Activated T-helper 2 cell treated with anti-CD3 and anti-CD28 coated beads, Interferon-gamma antibody, Interleukin-2, Interleukin-4, amounts not matched to agents 10 μg/mL and 5 μg/mL and 100 μg/mL, durations not matched to agents 14 hours and 24 hours and 36 hours (primary cell): ENCODE data around the gene PHYKPL. TPM values are rescaled to one million over a fixed set of nuclear protein-coding genes. Genes with fewer than 3 reads are reported as not detected.

Experiments used
- DNase-seq: peaks from one replicate; pipeline ENCODE4 v3.0.0; 2021; ENCODE audit warnings: low spot score
- H3K27ac Mint-ChIP-seq: one replicate; pipeline ENCODE4 v1.8.0; 2021; ENCODE audit warnings: mixed read lengths
- H3K27me3 Mint-ChIP-seq: one replicate; pipeline ENCODE4 v1.8.0; 2021; ENCODE audit warnings: low read depth, mixed read lengths
- H3K36me3 Mint-ChIP-seq: one replicate; pipeline ENCODE4 v1.8.0; 2021; ENCODE audit warnings: low read depth, mixed read lengths
- H3K4me1 Mint-ChIP-seq: one replicate; pipeline ENCODE4 v1.8.0; 2021; ENCODE audit warnings: low read depth, mixed read lengths
- H3K4me3 Mint-ChIP-seq: one replicate; pipeline ENCODE4 v1.8.0; 2021; ENCODE audit warnings: low read depth, mild to moderate bottlenecking, moderate library complexity, mixed read lengths
- H3K9me3 Mint-ChIP-seq: one replicate; pipeline ENCODE4 v1.8.0; 2021; ENCODE audit warnings: mixed read lengths
- intact Hi-C: fragments of 100-400 bp; cut with micrococcal nuclease; formaldehyde crosslinking; loops from one replicate; pipeline ENCODE4 v1.15.1; 2023
- total RNA-seq: library from RNA; stranded (reverse); gene quantifications from 2 replicates; pipeline ENCODE4 v1.2.3, GENCODE V29; 2022

The PHYKPL gene
- total RNA-seq, 1 donor from 2014 or later: 87.4 TPM

DNA sequence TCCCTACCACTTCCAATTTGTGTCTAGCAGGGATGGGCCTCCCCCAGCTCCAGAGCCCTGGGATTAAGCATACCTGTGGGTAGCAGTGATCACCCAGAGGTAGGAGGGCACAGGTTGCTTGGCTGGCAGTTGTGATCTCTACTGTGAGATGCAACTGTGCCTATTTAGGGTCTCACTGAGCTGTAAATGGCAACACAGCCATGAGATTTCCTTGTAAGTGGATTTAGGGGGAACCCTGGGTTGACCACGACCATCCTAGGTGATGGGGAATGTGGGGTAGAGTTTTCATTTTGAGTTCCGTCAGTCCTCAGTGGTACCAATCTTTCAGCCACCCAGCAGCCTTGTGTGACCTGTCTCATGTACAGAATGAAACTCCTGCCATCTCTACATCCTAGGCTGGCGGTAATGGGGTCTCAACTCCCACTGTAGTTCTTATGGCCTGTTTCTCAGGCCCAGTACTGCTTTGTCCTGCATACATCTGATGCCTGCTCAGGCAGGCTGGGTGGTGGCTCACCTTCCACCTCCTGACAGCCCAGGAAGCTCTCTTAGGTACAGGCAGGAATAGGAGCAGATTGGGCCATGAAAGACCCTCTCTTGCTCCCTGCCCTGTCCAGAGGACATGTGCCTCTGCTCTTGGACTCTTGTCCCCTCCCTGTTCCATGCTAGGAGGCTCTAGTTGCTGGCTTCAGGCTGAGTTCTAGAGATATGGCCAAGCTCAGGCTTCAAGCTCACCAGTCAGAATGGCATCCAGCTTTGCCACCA lies 20.2 kb downstream of the PHYKPL start:
- intact Hi-C loops: no loop called here
- Mint-ChIP-seq H3K27ac (no peak overlapping the region), H3K27me3 (no peaks in the 10 kb centered on the region), H3K36me3 (peaks cover 92% of the 10 kb centered on the region), H3K4me1 (peaks cover 16% of the 10 kb centered on the region), H3K9me3 (no peaks in the 10 kb centered on the region), H3K4me3 (no peak overlapping the region)
- no peak for DNase-seq

DNA sequence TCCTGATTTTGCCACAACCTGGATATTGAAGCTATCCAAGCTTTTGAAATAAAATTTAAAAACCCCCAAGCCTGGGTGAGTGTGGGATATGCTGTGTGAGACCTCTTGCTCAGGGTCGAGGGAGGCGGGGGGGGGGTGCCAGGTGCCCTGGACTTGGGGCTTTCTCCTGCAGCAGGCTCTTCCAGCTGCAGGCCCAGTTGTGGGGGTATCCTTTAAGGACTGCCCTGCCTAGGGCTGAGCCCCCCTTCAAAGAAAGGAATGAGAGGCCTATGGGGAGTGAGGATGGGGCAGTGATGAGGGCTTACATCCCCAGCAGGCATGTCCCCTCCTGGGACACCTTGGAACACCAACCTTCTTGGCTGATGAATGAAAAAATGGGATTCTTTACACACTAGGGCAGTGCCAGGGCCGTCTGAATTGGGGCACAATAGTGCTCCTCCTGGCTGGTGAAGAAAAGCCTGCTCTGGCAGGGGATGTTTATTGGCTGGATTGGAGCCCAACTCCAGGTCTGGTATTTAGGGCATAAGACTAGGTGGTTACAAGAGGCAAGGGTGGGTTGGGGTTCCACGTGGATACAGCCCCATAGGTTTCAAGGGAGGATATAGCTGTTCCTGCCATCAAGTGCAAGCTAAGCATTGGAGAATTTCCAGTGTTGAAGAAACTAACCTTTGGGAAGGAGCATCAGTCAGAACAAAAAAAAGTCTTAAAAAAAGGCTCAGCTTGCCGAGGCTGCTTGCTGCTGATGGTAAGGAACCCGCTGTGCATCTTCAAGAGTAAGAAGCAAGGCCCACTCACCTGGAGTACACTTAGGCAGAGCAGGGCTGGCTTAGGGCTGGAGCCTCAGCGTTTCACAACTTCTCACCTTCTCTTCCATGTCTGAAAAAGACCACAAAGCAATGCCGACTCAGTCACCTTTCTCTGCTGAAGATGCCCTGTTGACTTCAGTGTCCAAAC lies 21.2 kb downstream of the PHYKPL start:
- H3K27me3 Mint-ChIP-seq: no peaks in the 10 kb centered on the region
- H3K36me3 Mint-ChIP-seq: peaks cover 97% of the 10 kb centered on the region
- no peak overlapping the region for H3K27ac Mint-ChIP-seq
- no peaks in the 10 kb centered on the region for H3K9me3 Mint-ChIP-seq
- DNase-seq: no peak
- no peak overlapping the region for H3K4me3 Mint-ChIP-seq
- H3K4me1 Mint-ChIP-seq: peaks cover 23% of the 10 kb centered on the region
- intact Hi-C loops: no loop called here

DNA sequence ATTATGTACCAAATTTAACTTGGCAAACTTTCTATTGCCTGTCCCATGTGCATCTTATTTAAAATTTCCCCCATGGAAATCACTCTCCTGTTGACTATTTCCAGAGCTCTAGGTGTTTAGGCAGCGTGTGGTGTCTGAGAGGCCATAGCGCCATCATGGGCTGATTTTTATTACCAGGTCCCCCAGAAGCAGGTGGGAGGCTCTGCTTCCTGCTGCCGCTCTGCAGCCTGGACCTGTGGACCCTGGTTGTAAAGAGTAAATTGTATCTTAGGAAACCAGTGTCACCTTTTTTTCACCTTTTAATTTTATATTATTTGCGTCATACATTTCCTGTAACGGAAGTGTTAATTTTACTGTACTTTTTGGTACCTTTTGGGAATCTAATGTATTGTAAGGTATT lies 21.9 kb downstream of the PHYKPL start:
- intact Hi-C loops: no loop called here
- Mint-ChIP-seq H3K27ac (no peak overlapping the region), H3K27me3 (no peaks in the 10 kb centered on the region), H3K4me3 (no peak overlapping the region), H3K9me3 (no peaks in the 10 kb centered on the region), H3K4me1 (peaks cover 27% of the 10 kb centered on the region), H3K36me3 (peaks cover 98% of the 10 kb centered on the region)
- no peak for DNase-seq

DNA sequence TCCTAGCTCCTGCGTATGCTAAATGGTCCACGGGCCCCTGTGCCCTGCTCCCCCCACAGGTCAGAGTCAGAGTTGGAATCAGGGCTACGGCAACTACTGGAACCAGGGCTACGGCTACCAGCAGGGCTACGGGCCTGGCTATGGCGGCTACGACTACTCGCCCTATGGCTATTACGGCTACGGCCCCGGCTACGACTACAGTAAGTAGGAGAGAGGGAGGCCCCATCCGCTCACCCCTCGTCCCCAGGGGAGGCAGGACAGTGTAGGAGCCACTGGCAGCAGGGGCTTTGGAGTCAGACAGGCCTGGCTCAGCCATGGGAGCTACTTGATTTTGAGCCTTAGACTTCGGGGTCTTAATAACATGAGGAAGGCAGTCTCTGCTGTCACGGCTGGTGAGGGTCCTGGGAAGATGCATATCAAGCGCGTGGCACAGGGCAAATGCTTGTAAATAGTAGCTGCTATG lies 22.5 kb downstream of the PHYKPL start:
- H3K4me1 Mint-ChIP-seq: peaks cover 27% of the 10 kb centered on the region
- peak overlapping the region; percentile 22 for H3K27ac Mint-ChIP-seq
- no peaks in the 10 kb centered on the region for H3K27me3 Mint-ChIP-seq
- no peak for DNase-seq
- intact Hi-C loops: no loop called here
- H3K4me3 Mint-ChIP-seq: no peak overlapping the region
- H3K36me3 Mint-ChIP-seq: peaks cover 98% of the 10 kb centered on the region
- no peaks in the 10 kb centered on the region for H3K9me3 Mint-ChIP-seq

DNA sequence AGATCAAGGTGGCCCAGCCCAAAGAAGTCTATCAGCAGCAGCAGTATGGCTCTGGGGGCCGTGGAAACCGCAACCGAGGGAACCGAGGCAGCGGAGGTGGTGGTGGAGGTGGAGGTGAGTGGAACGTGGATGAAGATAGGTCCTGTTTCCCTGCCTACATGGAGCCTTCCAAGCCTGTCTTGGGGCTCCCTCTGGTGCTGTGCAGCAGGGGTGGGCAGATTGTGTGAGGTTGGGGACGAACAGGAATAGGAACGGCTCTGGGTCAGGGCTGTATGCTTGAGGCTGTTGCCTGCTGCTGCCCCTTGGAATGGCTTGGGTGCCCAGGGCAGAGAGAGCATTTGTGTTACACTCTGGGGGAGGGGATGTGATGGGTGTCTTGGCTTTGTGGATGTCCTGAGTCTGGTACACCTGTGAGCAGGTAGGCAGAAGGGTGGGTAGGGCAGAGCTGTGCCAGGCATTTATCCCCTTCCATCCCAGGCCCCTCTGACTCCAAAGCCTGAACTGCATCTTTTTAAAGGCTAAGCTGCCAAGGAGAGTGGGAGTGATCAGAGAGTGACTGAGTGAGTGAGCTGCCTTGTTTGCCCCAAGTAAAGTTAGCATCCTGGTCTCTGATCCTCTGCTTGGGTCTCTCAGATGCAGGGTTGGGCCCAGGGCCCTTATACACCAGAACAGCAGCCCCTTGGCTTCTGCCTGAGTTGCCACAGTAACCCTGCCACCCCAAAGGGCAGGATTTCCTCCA lies 23.1 kb downstream of the PHYKPL start:
- Mint-ChIP-seq H3K27ac (no peak overlapping the region), H3K9me3 (no peaks in the 10 kb centered on the region), H3K36me3 (peaks cover 92% of the 10 kb centered on the region), H3K4me3 (no peak overlapping the region), H3K4me1 (peaks cover 27% of the 10 kb centered on the region), H3K27me3 (no peaks in the 10 kb centered on the region)
- no peak for DNase-seq
- intact Hi-C loops: loop anchor here (10.0 kb wide), 2 partner anchors 615 to 1205 kb away; partner anchors contain the start of genes TMED9 and UIMC1

DNA sequence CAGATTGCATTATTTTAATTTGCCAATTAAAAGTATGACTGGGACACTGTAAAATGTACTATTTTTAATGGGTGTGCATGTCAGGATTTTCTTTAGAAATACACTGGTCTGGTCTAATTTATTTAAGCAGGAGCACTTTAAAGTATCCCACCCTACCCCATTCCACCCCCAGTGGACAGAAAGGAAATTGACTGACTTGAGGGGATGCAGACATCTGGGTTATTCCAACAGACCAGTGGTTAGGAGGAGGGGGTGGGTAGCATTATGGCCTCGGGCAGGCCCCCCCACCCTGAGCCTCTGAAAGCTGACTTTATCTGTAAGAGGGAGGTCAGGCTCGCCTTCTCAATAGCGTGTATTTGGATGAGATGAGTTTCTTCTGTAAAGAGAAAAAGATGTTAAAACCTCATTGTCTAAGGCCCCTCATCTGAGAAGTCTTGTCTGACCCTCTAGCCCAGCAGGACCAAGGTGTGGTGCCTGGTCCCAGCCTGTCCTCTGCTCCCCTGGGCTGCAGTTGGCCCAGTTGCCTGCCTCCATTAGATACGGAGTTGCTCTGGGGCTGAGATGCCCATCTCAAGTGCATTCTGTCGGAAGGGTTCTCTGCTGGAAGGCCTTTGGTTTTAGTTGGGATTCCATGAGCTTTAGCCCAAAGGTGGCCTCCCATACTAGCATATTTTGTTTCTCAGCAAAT lies 23.9 kb downstream of the PHYKPL start:
- no peak for DNase-seq
- no peaks in the 10 kb centered on the region for H3K9me3 Mint-ChIP-seq
- H3K27me3 Mint-ChIP-seq: peaks cover 2% of the 10 kb centered on the region
- H3K4me3 Mint-ChIP-seq: no peak overlapping the region
- no peak overlapping the region for H3K27ac Mint-ChIP-seq
- peaks cover 88% of the 10 kb centered on the region for H3K36me3 Mint-ChIP-seq
- intact Hi-C loops: loop anchor here (10.0 kb wide), 2 partner anchors 614 to 1204 kb away; partner anchors contain the start of genes TMED9 and UIMC1
- peaks cover 27% of the 10 kb centered on the region for H3K4me1 Mint-ChIP-seq

DNA sequence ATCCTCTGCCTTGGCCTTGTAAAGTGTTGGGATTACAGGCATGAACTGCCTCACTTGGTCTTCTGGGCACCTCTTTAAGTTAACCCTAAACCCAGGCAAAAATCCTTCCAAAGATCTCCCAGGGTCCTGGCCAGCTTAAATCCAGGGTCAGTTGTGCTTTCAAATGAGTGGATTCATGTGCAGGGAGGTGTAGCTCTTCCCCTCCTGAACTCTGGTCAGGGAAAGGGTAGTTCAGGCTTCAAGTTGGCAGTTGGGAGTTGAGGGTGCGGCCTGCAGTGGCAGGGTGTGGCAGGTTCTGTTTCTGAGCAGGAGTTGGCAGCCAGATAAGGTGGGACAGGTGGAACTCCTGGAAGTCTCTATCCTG lies 24.7 kb downstream of the PHYKPL start:
- no peak for DNase-seq
- Mint-ChIP-seq H3K36me3 (peaks cover 80% of the 10 kb centered on the region), H3K4me1 (peaks cover 27% of the 10 kb centered on the region), H3K27ac (peak overlapping the region; percentile 23), H3K4me3 (peak overlapping the region; percentile 48), H3K27me3 (peaks cover 2% of the 10 kb centered on the region), H3K9me3 (no peaks in the 10 kb centered on the region)
- intact Hi-C loops: loop anchor here (10.0 kb wide), 2 partner anchors 613 to 1203 kb away; partner anchors contain the start of genes TMED9 and UIMC1

DNA sequence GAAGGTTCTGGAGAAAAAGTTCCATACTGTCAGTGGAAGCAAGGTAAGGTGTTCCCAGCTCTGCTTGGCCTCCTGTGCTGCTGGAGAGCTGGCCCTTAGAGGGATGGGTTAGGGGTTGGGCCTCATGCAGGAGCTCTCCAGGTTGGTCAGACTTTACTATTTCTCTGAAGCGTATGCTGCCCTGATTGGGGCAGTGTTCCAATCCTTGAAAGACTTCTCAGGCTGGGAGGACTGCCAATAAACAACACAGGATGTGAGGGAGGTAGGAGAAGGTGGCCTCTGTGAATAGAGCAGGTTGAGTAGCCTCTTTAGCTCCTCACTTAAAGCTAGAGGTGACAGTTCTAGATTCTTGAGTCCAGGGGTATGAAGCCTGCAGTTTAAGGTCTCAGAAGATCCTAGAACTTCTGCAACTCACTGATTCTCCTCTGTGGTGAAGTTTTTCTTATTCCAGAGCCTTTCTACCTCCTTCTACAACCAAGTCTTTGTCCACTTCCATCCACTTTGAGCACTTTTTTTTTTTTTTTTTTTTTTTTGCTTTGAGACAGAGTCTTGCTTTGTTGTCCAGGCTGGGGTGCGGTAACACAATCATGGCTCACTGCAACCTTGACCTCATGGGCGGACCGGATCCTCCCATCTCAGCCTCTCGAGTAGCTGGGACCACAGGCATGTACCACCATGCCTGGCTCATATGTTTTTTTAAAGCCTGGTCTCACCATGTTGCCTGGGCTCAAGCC lies 25.3 kb downstream of the PHYKPL start:
- H3K27ac Mint-ChIP-seq: no peak overlapping the region
- DNase-seq: no peak
- intact Hi-C loops: loop anchor here (10.0 kb wide), 2 partner anchors 613 to 1203 kb away; partner anchors contain the start of genes TMED9 and UIMC1
- peaks cover 2% of the 10 kb centered on the region for H3K27me3 Mint-ChIP-seq
- H3K4me3 Mint-ChIP-seq: peak overlapping the region; percentile 85
- no peaks in the 10 kb centered on the region for H3K9me3 Mint-ChIP-seq
- H3K36me3 Mint-ChIP-seq: peaks cover 75% of the 10 kb centered on the region
- H3K4me1 Mint-ChIP-seq: peaks cover 27% of the 10 kb centered on the region

DNA sequence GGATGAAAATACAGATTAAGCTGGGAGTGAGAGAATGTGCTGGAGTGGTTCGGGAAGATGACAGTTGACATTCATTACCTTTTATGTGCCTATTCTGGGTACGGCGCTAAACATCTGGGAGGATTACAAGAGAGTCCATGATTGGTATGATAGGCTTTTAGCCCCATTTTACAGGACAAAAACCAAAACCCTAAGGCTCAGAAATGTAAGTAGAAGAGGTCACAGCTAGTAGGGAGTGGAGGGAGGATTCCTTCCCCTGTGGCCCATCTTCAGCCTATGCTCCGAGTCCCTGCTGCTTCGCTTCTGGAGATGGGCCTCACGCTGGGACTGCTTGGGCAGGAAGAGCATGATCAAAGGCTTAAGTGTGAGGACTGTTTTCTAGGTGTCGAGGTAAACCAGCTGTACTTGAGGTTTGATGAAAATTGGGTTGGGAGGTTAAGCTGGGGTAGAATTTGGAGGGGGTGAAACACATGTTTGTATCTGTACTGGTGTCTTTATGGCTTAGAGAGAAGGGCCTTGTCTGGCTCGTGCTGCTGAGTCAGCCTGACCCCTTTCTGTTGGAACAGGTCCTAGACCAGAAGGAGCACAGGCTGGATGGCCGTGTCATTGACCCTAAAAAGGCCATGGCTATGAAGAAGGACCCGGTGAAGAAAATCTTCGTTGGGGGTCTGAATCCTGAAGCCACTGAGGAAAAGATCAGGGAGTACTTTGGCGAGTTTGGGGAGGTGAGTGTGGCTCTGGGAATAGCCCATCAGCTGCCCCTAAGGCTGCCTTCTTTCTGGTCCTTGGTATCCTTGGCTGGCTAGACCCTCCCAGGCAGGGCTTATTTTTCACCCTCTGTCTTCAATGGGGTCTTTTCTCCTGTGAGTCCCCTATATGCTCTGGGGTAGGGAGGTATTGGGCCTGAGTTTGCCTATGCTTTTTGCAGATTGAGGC lies 26.2 kb downstream of the PHYKPL start:
- H3K9me3 Mint-ChIP-seq: no peaks in the 10 kb centered on the region
- intact Hi-C loops: loop anchor here (10.0 kb wide), 2 partner anchors 612 to 1202 kb away; partner anchors contain the start of genes TMED9 and UIMC1
- H3K4me3 Mint-ChIP-seq: peak overlapping the region; percentile 85
- H3K36me3 Mint-ChIP-seq: peaks cover 65% of the 10 kb centered on the region
- peaks cover 27% of the 10 kb centered on the region for H3K4me1 Mint-ChIP-seq
- H3K27ac Mint-ChIP-seq: peak overlapping the region; percentile 48
- H3K27me3 Mint-ChIP-seq: peaks cover 2% of the 10 kb centered on the region
- no peak for DNase-seq

DNA sequence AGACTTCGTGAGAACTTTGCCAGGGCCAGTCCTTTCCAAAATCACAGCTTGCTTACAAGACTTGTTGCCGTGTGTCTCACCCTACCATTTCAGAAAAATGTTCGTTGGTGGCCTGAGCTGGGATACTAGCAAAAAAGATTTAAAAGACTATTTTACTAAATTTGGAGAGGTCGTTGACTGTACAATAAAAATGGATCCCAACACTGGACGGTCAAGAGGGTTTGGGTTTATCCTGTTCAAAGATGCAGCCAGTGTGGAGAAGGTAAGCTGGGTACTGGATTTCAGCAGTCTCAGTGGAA lies 26.9 kb downstream of the PHYKPL start:
- Mint-ChIP-seq H3K27me3 (peaks cover 2% of the 10 kb centered on the region), H3K4me3 (peak overlapping the region; percentile 85), H3K27ac (peak overlapping the region; percentile 48), H3K4me1 (peaks cover 27% of the 10 kb centered on the region), H3K36me3 (peaks cover 58% of the 10 kb centered on the region), H3K9me3 (no peaks in the 10 kb centered on the region)
- intact Hi-C loops: loop anchor here (2.0 to 10.0 kb wide), 4 partner anchors 27 to 1201 kb away; partner anchors contain the start of genes PHYKPL, TMED9 and UIMC1
- no peak for DNase-seq
